HTERT RPE-1 (cell line): ENCODE measurements around the gene CTXND1.

Experiments used
- in situ Hi-C: fragments of 300-500 bp; cut with MboI; formaldehyde crosslinking; loops from 4 replicates; pipeline ENCODE4 v1.14.3; 2020; ENCODE audit warnings: low sequenced_read_pairs

CTXND1 gene

DNA sequence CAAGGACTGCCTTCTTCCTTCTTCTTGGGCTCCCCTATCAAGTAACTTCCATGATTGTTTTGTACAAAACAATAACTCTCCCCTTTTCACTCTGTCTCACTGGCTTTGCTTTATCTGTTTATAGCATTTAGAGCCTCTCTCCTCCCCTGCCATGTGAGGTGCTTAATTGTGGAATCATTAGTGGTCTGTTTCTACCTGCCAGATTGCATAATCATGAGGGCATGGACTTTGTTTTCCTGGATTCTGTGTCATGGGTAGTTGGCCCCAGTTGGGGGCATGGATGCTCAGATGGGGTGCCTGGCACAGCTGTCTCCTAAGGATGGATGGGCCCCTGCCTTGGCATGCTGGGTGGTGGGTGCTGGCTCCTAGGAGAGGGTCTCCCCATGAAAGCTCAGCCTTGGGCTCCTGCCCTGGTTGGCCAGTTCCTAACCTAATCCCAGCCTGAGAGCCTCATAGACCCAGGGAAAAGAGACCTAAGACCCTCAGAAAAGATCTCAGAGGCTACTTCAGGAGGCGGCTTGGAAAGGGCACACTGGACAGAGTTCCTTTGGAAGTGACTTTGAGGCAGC, 8.0 kb upstream of the CTXND1 start:
- in situ Hi-C loops, result no loop called here

GRCh38 chr15:80251428-80252120, 439 bp downstream of the CTXND1 start:
- in situ Hi-C loops, result no loop called here

DNA sequence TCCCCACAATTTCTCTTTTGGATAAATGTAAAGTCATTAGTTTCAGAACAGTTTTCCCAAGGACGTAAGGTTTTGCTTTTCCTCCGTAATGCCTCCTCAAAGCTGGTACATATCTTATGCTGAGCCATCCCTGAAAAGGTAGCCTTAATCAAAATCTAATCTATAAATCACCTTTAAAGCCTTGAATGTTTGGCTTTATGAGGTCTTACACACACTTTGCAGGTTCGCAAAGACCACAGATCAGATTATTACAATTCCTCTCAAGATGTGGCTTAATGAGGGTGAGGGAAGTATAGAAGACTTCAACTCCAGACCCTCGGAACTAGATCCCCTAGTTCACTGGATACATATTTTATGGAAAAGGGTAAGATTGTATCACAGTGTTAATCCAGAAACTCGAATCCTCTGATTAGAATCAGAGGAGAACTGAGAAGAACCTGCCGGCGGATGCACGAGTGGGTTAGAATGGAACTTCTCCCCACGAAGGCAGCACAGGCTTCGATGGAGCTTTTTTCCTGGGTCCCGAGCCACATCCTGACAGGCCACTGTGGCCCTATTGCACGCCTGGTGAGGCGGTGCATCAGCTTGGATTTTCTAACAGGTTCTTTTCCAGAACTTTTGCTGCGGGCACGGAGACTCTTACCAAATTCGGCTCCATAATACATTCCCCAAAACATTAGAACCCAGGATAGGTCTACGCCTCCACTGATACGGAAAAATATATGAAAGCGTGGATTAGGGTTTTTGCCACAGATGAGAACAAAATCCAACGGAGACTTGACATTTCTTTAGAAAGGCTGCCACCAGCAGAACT, 1.2 kb downstream of the CTXND1 start:
- in situ Hi-C loops, result no loop called here

DNA sequence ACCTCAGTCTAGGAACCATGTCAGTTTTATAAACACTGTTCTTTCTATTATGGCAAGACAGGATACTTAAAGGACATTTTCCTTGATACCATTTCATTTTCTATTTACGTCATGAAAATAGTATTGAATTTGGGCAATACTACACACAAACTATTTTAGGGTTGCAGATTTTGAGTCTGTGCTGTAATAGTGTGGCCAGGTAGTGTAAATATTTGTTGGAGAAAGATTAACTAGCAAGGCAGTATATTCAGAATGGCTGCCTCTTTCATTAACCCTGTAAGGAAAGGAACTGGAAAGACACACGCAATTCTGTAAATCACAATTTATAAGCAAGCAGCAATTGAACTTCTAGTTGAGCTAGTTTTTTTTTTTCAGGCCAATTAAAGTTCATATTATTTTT, 2.0 kb downstream of the CTXND1 start:
- in situ Hi-C loops, result no loop called here

GRCh38 chr15:80247320-80247719, 4.7 kb downstream of the CTXND1 start:
- in situ Hi-C loops, result no loop called here

GRCh38 chr15:80246425-80246894, 5.6 kb downstream of the CTXND1 start:
- in situ Hi-C loops, result no loop called here

- in situ Hi-C loops, result no loop called here
Observed at GRCh38 chr15:80242802-80243201, 9.2 kb downstream of the CTXND1 start.

DNA sequence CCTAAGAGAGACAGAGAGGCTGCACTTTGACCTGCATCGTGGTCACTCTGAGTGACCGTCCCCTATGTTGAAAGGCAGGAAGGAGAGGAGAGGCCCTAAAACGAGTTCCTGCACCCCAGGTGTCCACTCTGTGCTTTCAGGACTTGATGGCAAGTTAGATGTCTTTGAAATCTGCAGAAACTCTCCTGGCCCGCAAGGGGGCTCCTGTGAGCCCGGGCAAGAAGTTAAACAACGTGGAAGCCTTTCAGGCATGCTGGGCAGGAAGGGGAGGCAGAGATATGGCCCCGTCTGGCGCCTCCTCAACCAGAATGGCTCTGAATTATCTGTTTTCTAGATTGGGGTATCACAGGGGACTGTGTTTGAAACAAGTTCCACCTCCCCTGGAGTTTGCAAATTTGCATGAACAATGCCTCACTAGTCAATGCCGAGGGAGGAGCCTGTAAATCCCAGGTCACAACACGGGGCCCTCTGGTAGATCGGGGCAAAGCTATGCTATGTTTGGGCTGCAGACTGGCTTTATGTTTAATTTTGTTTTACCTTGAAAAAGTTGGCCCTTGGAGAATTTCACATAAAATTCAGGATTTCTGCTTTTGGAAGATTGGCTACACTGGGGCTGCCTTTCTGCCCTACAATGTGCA, 9.8 kb downstream of the CTXND1 start:
- in situ Hi-C loops, result no loop called here

- in situ Hi-C loops, result no loop called here
Observed at GRCh38 chr15:80241508-80241907, 10.5 kb downstream of the CTXND1 start.

DNA sequence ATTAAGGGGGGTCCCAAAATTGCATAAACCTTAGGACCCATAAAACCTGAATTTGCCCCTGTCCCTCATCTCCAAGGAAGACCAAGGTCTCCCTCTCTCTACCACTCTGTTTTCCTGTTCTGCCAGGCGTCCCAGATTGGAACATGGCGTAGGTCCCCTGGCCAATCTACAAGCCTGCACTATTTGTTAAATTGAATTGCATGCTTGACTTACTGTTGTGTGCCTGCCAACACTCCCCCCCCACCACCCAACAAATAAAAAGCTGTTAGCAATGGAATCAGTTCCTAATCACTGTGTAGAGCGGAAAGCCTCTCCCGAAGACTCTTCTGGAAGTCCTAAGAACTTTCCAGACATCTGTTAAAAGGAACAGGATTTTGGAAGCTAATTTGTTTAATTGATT, 11.7 kb downstream of the CTXND1 start:
- in situ Hi-C loops, result no loop called here

GRCh38 chr15:80234883-80235282, 17.1 kb downstream of the CTXND1 start:
- in situ Hi-C loops, result no loop called here

GRCh38 chr15:80233581-80233980, 18.4 kb downstream of the CTXND1 start:
- in situ Hi-C loops, result no loop called here

DNA sequence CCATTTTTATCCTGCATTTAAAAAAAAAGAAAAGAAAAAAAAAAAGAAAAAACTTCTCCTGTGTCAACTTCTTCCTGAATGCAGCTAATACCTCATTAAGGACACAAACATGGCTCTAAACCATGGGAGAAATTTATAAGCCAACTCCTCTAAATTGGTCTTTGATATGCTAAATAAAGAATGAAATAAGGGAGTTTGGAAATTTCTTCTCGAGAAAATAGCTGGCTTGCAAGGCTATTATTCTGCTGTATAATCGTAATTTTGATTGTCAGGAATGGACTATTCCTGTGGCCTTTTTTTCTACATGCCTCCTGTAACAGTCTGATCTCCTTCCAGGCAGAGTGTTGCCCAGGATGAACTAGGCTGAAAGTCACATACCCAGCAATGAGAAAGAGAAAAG, 20.6 kb downstream of the CTXND1 start:
- in situ Hi-C loops, result no loop called here

DNA sequence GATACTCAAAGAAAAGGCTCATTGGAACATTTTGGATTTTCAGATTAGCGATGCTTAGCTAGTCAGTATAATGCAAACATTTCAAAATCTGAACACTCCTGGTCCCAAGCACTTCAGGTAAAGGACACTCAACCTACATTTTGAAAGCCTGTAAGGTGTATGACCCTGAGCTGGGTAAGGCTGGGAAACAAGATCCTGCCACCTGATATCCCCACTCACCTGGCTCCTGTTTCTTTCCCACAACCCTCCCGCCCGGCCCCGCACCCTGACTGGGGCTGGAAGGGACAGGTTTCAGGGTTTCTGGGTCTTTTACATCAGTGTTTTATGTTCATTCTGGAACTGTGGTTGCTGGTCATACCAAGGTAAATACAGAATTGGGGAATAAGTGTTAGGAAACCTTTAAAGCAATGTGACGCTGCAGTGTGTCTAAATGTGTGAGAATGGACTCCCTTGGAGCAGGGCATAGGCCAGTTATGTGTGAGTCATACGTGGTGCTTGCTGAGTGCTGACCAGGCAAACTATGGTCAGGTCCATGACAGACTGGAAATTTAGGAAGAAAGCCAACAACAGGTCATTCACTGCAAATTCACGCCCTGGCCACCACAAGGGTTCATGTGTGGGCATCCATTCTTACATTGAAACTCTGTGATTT, 22.9 kb downstream of the CTXND1 start:
- in situ Hi-C loops, result no loop called here

GRCh38 chr15:80219955-80220354, 32.1 kb downstream of the CTXND1 start:
- in situ Hi-C loops, result no loop called here

DNA sequence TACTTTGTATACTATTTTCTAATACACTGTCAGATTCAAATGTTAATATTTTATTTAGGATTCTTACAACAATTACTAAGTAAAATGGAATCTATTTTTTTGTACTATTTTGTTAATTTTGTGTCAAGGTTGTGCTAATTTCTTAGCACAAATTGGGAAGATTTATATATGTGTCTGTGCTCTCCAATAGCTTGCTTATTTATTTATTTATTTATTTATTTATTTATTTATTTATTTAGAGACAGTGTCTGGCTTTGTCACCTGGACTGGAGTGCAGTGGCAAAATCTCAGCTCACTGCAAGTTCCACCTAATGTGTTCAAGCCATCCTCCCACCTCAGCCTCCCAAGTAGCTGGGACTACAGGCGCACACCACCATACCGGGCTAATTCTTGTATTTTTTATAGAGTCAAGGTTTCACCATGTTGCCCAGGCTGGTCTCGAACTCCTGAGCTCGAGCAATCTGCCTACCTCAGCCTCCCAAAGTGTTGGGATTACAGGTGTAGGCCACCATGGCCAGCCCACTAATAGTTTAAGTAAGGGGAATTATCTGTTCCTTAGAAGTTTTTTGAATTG, 34.6 kb downstream of the CTXND1 start:
- in situ Hi-C loops, result no loop called here

- in situ Hi-C loops, result no loop called here
Observed at GRCh38 chr15:80216911-80217310, 35.1 kb downstream of the CTXND1 start.

DNA sequence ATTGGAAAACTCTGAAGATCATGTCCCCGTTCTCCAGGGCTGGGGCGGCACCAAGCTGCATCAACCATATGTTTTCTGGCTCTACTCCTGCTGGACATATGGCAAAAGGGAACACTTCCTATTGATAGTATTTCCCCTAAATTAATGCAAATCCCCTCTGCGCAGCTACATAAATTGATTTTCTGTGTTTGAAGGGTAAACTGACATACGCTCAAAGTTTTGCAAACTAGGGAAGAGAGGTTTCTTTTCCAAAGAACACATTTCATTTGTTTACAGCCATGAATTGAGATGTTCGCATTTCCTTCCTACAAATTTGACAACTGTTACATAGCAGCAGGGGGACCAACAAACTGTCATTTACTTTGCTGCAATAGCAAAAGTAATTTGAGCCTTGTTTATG, 35.9 kb downstream of the CTXND1 start:
- in situ Hi-C loops, result no loop called here

DNA sequence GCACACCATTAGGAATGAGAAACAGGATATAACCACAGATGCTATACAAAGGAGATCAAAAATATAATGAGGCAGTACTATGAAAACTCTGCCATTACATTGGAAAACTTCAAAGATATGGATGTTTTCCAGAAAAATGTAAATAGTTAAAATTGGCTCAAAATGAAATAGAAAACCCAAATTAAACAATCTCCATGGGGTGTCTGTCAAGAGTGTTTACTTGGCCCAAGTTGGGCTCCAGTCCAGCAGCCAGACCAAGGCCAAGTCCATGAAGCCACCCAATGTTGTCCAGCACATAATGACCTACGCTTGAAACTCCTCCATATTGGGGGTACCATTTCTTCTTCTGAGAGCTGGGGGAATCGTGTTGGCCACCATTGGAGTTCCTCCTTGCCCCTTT, 37.1 kb downstream of the CTXND1 start:
- in situ Hi-C loops, result no loop called here

DNA sequence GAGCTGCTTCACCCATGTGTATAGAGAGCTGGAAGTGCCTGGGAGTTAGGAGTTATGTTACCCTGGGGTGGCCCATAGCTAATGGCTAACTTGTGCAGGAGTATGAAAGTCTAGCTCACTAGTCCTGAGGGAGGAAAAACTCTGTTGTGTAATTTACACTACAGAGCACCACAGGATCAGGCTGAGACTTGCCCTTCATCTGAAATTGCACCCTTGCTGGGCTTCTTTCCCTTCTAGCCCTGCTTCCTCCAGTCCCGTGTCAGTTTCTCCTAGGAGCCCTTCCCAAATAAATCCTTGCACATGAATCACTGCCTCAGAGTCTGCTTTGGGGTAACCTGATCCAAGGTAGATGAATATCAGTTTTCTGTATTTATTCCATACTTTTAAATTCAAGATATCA, 40.0 kb downstream of the CTXND1 start:
- in situ Hi-C loops, result no loop called here
